Small intestine (tissue), 7 donors: ENCODE measurements around the gene STARD3. TPM values are rescaled to one million over a fixed set of nuclear protein-coding genes. Genes with fewer than 3 reads are reported as not detected.

Experiments
- DNase-seq, 2 donors: peaks; one replicate each; pipeline versions ENCODE4 v3.0.0 to v3.0.0-alpha.2; 2013
- FAIRE-seq: peaks from 2 replicates; lab custom pipeline; 2012; peaks lifted over from hg19 to GRCh38; lab: Jason Lieb, UNC
- H3K27ac ChIP-seq, 3 donors: one replicate each; pipeline ENCODE4 v1.5.1; 2013; ENCODE audit warnings: low read length in 2 of 3, mild to moderate bottlenecking in 2 of 3, control low read depth in 1 of 3, inconsistent platforms in 1 of 3, low read depth in 1 of 3, moderate library complexity in 1 of 3
- H3K27me3 ChIP-seq, 3 donors: one replicate each; pipeline ENCODE4 v1.6.1; 2013; ENCODE audit warnings: low read length in 3 of 3, inconsistent platforms in 1 of 3; ENCODE audit not compliant: control insufficient read depth in 3 of 3, insufficient read depth in 3 of 3
- H3K36me3 ChIP-seq, 3 donors: one replicate each; pipeline ENCODE4 v1.6.1; 2013; ENCODE audit warnings: low read length in 3 of 3, inconsistent platforms in 1 of 3, low read depth in 1 of 3, mild to moderate bottlenecking in 1 of 3, moderate library complexity in 1 of 3; ENCODE audit not compliant: control insufficient read depth in 3 of 3, insufficient read depth in 2 of 3
- H3K4me1 ChIP-seq, 3 donors: one replicate each; pipeline ENCODE4 v1.6.1; 2013; ENCODE audit warnings: low read length in 2 of 3, inconsistent platforms in 1 of 3, low read depth in 1 of 3, mild to moderate bottlenecking in 1 of 3, moderate library complexity in 1 of 3; ENCODE audit not compliant: control insufficient read depth in 3 of 3, insufficient read depth in 2 of 3
- H3K4me3 ChIP-seq, 3 donors: one replicate each; pipeline ENCODE4 v1.5.1; 2013; ENCODE audit warnings: low read length in 3 of 3, control low read depth in 1 of 3, inconsistent platforms in 1 of 3, low read depth in 1 of 3, mild to moderate bottlenecking in 1 of 3, moderate library complexity in 1 of 3
- H3K9me3 ChIP-seq, 2 donors: one replicate each; pipeline ENCODE4 v1.6.1; 2013; ENCODE audit warnings: low read depth in 1 of 2, low read length in 1 of 2; ENCODE audit not compliant: control insufficient read depth in 2 of 2, insufficient read depth in 1 of 2
- WGBS, 3 donors: extraction: QIAGEN DNeasy Blood & Tissue Kit; methylation state at CpG; one replicate each; pipeline ENCODE4 v1.1.7; 2013; 5-methylcytosine and 5-hydroxymethylcytosine counted together
- polyA plus RNA-seq, 4 donors: library from polyadenylated mRNA; stranded (reverse) in 3 of 4; unstranded in 1 of 4; fragments of 200-250 nt in 3 of 4; fragments of 120-200 nt in 1 of 4; gene quantifications; one replicate each; pipeline versions ENCODE4 v1.2.1 to v1.2.3, GENCODE V29; 2013
- donor health status: healthy with polysubstance abuse.
- donor health status: control.
- donor health status: control.
- donor health status: Bipolar disorder and iron deficiency.
- donor health status: healthy.

Gene STARD3
- polyA plus RNA-seq, 4 donors = 56.0 to 80.2 (median 67.6) TPM

DNA sequence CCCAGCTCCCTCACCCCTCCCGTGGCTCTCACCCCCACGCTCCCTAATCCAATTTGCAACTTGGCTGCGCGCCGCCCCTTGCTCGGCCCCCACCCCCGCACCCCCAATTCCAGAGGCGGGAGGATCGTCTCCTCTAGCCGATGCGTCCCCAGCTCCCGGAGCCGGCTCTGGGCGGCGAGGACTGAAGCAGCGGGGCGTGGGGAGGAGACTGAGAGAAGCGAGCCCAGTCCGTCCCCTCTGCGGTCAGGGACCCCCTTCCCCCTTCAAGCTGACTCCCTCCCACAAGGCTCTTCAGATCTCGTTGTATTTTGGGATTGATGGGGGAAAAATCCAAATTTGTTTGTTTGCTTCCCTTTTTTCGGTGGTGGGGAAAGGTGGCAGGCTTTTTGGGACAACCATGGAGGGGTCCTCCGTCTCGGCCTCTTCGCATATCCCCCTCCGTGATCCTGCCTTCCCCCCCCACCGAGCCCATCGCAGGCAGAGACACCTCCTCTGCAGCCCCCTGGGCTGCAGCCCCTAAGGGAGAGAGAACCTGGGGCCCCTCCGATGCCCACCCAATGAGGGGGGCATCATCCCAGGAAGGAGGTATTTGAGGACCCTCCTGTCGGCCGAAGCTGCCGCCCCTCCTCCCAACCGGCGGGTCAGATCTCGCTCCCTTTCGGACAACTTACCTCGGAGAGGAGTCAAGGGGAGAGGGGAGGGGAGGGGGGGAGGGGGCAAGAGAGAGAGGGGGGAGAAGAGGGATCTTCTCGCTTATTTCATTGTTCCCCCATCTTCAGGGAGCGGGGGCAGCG is 29.7 kb upstream of the STARD3 start:
- Histone ChIP-seq H3K27ac (no peak overlapping the region), H3K4me3 (no peak overlapping the region), H3K36me3 (no peaks in the 10 kb centered on the region), H3K27me3 (peaks cover 10 to 93% (median 49%) of the 10 kb centered on the region in 3 donors), H3K9me3 (peaks cover 0 to 3% of the 10 kb centered on the region in 2 donors), H3K4me1 (peaks cover 0 to 3% (median 0%) of the 10 kb centered on the region in 3 donors)
- FAIRE-seq = no peak
- no peak for DNase-seq
- WGBS, 3 donors = 2 to 6% (median 4%) methylated on average over 39 to 40 of the region's 40 CpGs

DNA sequence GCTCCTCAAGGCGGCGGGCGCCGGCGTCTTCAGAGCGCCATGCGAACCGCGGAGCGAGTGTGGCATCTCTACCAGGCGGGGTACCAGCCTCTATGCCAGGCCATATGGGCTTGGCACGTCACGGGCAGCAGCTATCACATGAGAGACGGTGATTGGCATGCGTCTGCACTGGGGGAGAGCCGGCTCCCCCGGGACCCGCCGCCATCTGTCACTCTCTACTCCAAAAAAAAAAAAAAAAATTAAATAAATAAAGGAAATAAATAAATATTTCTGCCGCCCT is 29.2 kb upstream of the STARD3 start, which contains the start of gene NEUROD2:
Gene NEUROD2, minus strand, starts transcription at position 70 of the 280 bp plus-strand sequence. CDS start 1,321 bp downstream, outside the sequence.
- Histone ChIP-seq H3K9me3 (peaks cover 0 to 3% of the 10 kb centered on the region in 2 donors), H3K4me3 (no peak within 1 kb of the TSS), H3K4me1 (peaks cover 0 to 3% (median 0%) of the 10 kb centered on the region in 3 donors), H3K27ac (no peak within 1 kb of the TSS), H3K27me3 (peaks cover 10 to 93% (median 45%) of the 10 kb centered on the region in 3 donors), H3K36me3 (no peaks in the 10 kb centered on the region)
- WGBS, 3 donors = 4 to 6% (median 4%) methylated on average over 20 of the region's 20 CpGs
- FAIRE-seq = no peak
- no peak for DNase-seq

DNA sequence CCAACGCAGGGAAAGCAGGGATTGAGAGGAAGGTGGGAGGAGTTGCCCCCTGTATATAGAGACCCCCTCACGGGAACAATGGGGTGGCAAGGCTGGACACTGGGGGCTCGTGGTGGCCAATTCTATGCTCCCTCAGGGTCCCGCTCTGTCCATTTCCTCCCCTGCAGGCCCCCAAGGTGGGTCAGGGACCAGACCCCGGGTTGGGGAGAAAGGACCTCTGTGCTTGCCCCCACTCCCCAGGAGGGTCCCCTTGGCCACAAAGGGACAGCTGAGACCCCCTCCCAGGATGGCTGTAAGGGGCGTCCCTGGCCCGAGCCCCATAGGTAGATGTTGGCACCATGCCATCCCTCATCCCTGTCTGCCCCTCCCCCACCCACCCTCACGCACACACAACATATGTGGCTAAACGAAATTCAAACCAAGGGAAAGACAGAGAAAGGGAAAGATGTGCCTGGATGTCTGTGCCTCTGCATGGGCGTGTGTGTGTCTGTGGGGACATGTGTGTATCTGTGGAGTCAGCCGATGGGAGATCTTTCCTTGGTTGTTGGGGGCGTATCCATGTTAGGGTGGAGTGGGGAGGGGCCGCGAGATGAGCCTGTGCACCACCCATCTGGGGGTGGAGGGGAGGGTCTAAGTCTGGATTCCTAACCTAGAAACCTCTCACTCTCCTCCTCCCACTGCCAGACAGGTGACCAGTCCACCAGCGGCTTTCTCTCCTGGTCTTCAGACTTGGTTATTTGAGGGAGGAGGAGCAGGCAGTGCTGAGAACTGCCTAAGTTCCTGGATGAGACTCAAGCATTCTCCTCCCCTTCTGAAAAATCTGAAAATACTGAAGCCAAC is 28.6 kb upstream of the STARD3 start:
- 11 to 16% (median 16%) methylated on average over 14 to 15 of the region's 15 CpGs for WGBS, 3 donors
- Histone ChIP-seq H3K4me1 (peaks cover 0 to 3% (median 0%) of the 10 kb centered on the region in 3 donors), H3K36me3 (no peaks in the 10 kb centered on the region), H3K9me3 (peaks cover 0 to 3% of the 10 kb centered on the region in 2 donors), H3K27me3 (peaks cover 10 to 92% (median 41%) of the 10 kb centered on the region in 3 donors), H3K4me3 (no peak overlapping the region), H3K27ac (no peak overlapping the region)
- FAIRE-seq (no peak), DNase-seq (no peak)

GRCh38 chr17:39609416-39610025 is 27.4 kb upstream of the STARD3 start:
- no peak for FAIRE-seq

GRCh38 chr17:39611401-39612112 is 25.4 kb upstream of the STARD3 start:
- Histone ChIP-seq H3K27ac (no peak overlapping the region), H3K36me3 (no peaks in the 10 kb centered on the region), H3K9me3 (peaks cover 0 to 3% of the 10 kb centered on the region in 2 donors), H3K27me3 (peaks cover under 1 to 86% (median 25%) of the 10 kb centered on the region in 3 donors), H3K4me1 (no peaks in the 10 kb centered on the region), H3K4me3 (no peak overlapping the region)
- FAIRE-seq = no peak
- no peak for DNase-seq
- WGBS, 3 donors = 89 to 91% (median 91%) methylated on average over 9 of the region's 9 CpGs

More at GRCh38 chr17:39609416-39610025, 27.4 kb upstream of the STARD3 start:
- H3K36me3 ChIP-seq = no peaks in the 10 kb centered on the region
- no peak overlapping the region for H3K4me3 ChIP-seq
- peaks cover 0 to 3% of the 10 kb centered on the region in 2 donors for H3K9me3 ChIP-seq
- no peak for DNase-seq
- H3K4me1 ChIP-seq = peaks cover 0 to 3% (median 0%) of the 10 kb centered on the region in 3 donors
- no peak overlapping the region for H3K27ac ChIP-seq
- H3K27me3 ChIP-seq = peaks cover 10 to 88% (median 38%) of the 10 kb centered on the region in 3 donors
- WGBS, 3 donors = 82 to 92% (median 87%) methylated on average over 4 of the region's 4 CpGs

DNA sequence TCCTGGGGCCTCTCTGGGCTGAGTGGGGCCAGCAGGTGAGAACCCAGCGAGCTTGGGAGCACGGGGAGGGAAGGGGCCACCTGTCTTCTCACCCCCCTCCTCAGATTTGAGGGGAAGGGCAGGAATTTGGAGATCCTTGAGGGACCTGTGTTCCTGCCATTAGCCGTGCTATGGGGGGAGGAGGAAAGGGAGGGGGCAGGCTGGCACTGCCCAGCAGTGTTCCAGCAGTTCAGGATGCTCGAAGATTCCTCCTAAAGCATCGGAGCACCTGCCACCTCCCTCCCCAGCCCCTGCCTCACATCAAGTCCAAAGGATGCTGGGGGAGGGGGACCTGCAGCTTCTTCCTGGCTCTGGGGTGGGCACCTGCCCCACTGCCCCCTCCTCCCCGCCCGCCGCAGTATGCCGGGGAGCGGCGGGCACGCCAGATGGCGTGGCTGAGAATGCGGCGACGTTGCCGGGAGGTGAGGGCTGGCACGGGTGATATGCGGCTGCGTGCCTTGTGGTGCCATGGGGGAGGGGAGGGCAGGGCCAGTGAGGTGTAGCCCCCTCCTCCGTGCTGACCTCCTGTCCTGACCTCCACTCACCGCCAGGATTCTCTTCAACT is 24.6 kb upstream of the STARD3 start:
- no peak for FAIRE-seq
- 45 to 72% (median 54%) methylated on average over 10 to 22 of the region's 22 CpGs for WGBS, 3 donors

DNA sequence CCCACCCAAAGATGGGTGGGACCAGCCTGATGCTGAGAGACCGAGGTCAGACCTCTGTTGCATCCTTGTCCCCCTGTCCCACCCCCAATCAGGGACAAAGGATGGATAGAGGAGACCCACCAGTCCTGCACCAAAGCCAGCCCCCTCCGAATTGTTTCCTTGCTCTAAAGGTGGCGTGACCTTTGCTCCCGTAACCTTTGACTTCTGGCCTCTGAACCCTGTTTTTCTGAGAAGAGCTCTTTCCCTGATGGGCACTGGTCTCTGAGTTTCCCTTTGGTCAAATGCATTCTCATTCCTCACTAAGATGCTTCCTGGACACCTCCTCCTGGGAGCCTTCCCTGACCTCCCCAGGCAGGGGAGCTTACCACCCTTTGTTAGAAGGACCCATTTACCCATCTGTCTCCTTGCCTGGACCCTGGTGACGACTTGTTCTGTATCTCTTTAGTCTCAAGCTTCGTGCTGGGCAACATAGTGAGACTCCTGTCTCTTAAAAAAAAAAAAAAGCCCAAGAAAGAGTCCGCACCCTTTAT is 23.9 kb upstream of the STARD3 start:
- Histone ChIP-seq H3K4me3 (no peak overlapping the region), H3K27ac (no peak overlapping the region), H3K27me3 (peaks cover 0 to 82% (median 17%) of the 10 kb centered on the region in 3 donors), H3K4me1 (no peaks in the 10 kb centered on the region), H3K36me3 (no peaks in the 10 kb centered on the region), H3K9me3 (peaks cover 0 to 2% of the 10 kb centered on the region in 2 donors)
- FAIRE-seq (no peak), DNase-seq (no peak)
- 53 to 69% (median 62%) methylated on average over 7 of the region's 7 CpGs for WGBS, 3 donors

More for the DNA sequence above, 24.6 kb upstream of the STARD3 start:
- H3K27me3 ChIP-seq = peaks cover 0 to 86% (median 20%) of the 10 kb centered on the region in 3 donors
- no peak overlapping the region for H3K27ac ChIP-seq
- DNase-seq = no peak
- no peaks in the 10 kb centered on the region for H3K36me3 ChIP-seq
- H3K4me1 ChIP-seq = no peaks in the 10 kb centered on the region
- peaks cover 0 to 3% of the 10 kb centered on the region in 2 donors for H3K9me3 ChIP-seq
- no peak overlapping the region for H3K4me3 ChIP-seq
